HepG2 (cell line): ENCODE measurements around the gene RAB24. TPM values are rescaled to one million over a fixed set of nuclear protein-coding genes. Genes with fewer than 3 reads are reported as not detected.
A peak's percentile ranks its signal among the peaks of the same experiment; 100 is the strongest.

Experiments
- ASH2L ChIP-seq: fragments of 300-600, 200-600 bp; sonication (generic); IDR thresholded peaks from 2 replicates; pipeline ENCODE4 v1.7.0; 2017; ENCODE audit warnings: low read depth, mild to moderate bottlenecking, moderate library complexity, mixed read lengths, low read length; ENCODE audit not compliant: insufficient read length
- FIP1L1 ChIP-seq: fragments of 200-400 bp; formaldehyde crosslinking; IDR thresholded peaks from 2 replicates; pipeline ENCODE4 v1.6.1; 2018; ENCODE audit warnings: low read depth, mild to moderate bottlenecking, low read length, moderate library complexity, borderline replicate concordance; ENCODE audit not compliant: insufficient read depth
- GABPA ChIP-seq, 2 experiments: IDR thresholded peaks; 2 replicates each; pipeline ENCODE4 v1.6.1; 2011 to 2016; ENCODE audit warnings: low read depth in 2 of 2, low read length in 1 of 2, missing biosample characterization in 1 of 2, missing genetic modification characterization in 1 of 2
- GTF3A ChIP-seq: sonication (generic); formaldehyde crosslinking; conservative IDR thresholded peaks from 2 replicates; pipeline ENCODE4 v1.4.0; 2020; ENCODE audit warnings: mild to moderate bottlenecking, missing genetic modification reagents
- HIVEP1 ChIP-seq: sonication (generic); formaldehyde crosslinking; IDR thresholded peaks from 2 replicates; pipeline ENCODE4 v1.4.0; 2020; ENCODE audit warnings: mild to moderate bottlenecking, missing genetic modification reagents
- JUN ChIP-seq: sonication (generic); formaldehyde crosslinking; IDR thresholded peaks from 2 replicates; pipeline ENCODE4 v1.4.0; 2020; ENCODE audit warnings: mild to moderate bottlenecking, missing genetic modification reagents
- JUND ChIP-seq: sonication (generic); formaldehyde crosslinking; IDR thresholded peaks from 2 replicates; pipeline ENCODE4 v1.8.0; 2022; ENCODE audit warnings: mild to moderate bottlenecking, missing genetic modification reagents
- KDM2A ChIP-seq: sonication (generic); formaldehyde crosslinking; IDR thresholded peaks from 2 replicates; pipeline ENCODE4 v1.4.0; 2020; ENCODE audit warnings: low read depth, missing genetic modification reagents, borderline replicate concordance
- KDM4B ChIP-seq: sonication (generic); formaldehyde crosslinking; IDR thresholded peaks from 2 replicates; pipeline ENCODE4 v1.4.0; 2020; ENCODE audit warnings: missing genetic modification reagents
- NCOA1 ChIP-seq: sonication (generic); formaldehyde crosslinking; IDR thresholded peaks from 2 replicates; pipeline ENCODE4 v1.9.0; 2021; ENCODE audit warnings: missing genetic modification reagents
- PPARG ChIP-seq: conservative IDR thresholded peaks from 2 replicates; pipeline ENCODE4 v1.6.1; 2016; ENCODE audit warnings: missing biosample characterization, missing genetic modification reagents
- RFXAP ChIP-seq: sonication (generic); formaldehyde crosslinking; IDR thresholded peaks from 2 replicates; pipeline ENCODE4 v1.4.0; 2020; ENCODE audit warnings: missing genetic modification reagents, borderline replicate concordance
- SALL2 ChIP-seq: sonication (generic); formaldehyde crosslinking; IDR thresholded peaks from 2 replicates; pipeline ENCODE4 v1.8.1; 2023; ENCODE audit warnings: mild to moderate bottlenecking, missing genetic modification reagents, inconsistent platforms
- SNAI1 ChIP-seq: sonication (generic); formaldehyde crosslinking; IDR thresholded peaks from 2 replicates; pipeline ENCODE4 v1.5.0; 2020; ENCODE audit warnings: mild to moderate bottlenecking, missing genetic modification reagents, borderline replicate concordance
- SNRNP70 ChIP-seq: fragments of 200-400 bp; formaldehyde crosslinking; IDR thresholded peaks from 2 replicates; pipeline ENCODE4 v1.6.1; 2017; ENCODE audit warnings: mild to moderate bottlenecking, low read depth, low read length, moderate library complexity
- SP1 ChIP-seq, 2 experiments: fragments of 450-650 bp in 1 of 2; sonication (generic) in 1 of 2; formaldehyde crosslinking in 1 of 2; IDR thresholded peaks; 2 replicates each; pipeline versions ENCODE4 v1.4.0 to v1.6.1; 2016 to 2020; ENCODE audit warnings: missing genetic modification reagents in 1 of 2
- TSC22D2 ChIP-seq: sonication (generic); formaldehyde crosslinking; IDR thresholded peaks from 2 replicates; pipeline ENCODE4 v1.5.1; 2020; ENCODE audit warnings: missing genetic modification reagents, mild to moderate bottlenecking, borderline replicate concordance
- ZFP90 ChIP-seq: sonication (generic); formaldehyde crosslinking; IDR thresholded peaks from 2 replicates; pipeline ENCODE4 v1.8.0; 2022; ENCODE audit warnings: missing genetic modification reagents, mild to moderate bottlenecking, inconsistent platforms, borderline replicate concordance
- ZKSCAN5 ChIP-seq: sonication (generic); formaldehyde crosslinking; IDR thresholded peaks from 2 replicates; pipeline ENCODE4 v1.5.1; 2020; ENCODE audit warnings: mild to moderate bottlenecking, missing genetic modification reagents
- ZNF746 ChIP-seq: sonication (generic); formaldehyde crosslinking; IDR thresholded peaks from 2 replicates; pipeline ENCODE4 v1.8.0; 2022; ENCODE audit warnings: mild to moderate bottlenecking, missing genetic modification reagents
- ZNF775 ChIP-seq: sonication (generic); formaldehyde crosslinking; IDR thresholded peaks from 2 replicates; pipeline ENCODE4 v1.4.0; 2020; ENCODE audit warnings: missing genetic modification reagents, mild to moderate bottlenecking, moderate library complexity, borderline replicate concordance
- polyA plus RNA-seq, 8 experiments: library from polyadenylated mRNA; depleted of rRNA in 3 of 8; stranded (reverse) in 7 of 8; unstranded in 1 of 8; fragments of >200 nt; fragmentation: Illumina TruSeq in 4 of 8; extraction: Trizol in 4 of 8; gene quantifications; 2 replicates each; pipeline versions ENCODE4 v1.2.1 to v1.2.3, GENCODE V29; 2011 to 2016; ENCODE audit warnings: low read depth in 4 of 8, missing spikeins in 1 of 8, mixed read lengths in 1 of 8; ENCODE audit not compliant: insufficient read depth in 1 of 8
- total RNA-seq, 5 experiments: library from RNA; depleted of rRNA; stranded (reverse); fragments of >200 nt; fragmentation: Illumina TruSeq; extraction: Trizol; gene quantifications; 2 replicates each; pipeline ENCODE4 v1.2.3, GENCODE V29; 2016; ENCODE audit warnings: low read depth in 1 of 5
- TF ChIP-seq, protein P1 (sequence below): sonication (generic); formaldehyde crosslinking; conservative IDR thresholded peaks from 2 replicates; pipeline ENCODE4 v1.8.0; 2022; ENCODE audit warnings: mild to moderate bottlenecking, moderate library complexity, missing genetic modification reagents
- TF ChIP-seq, protein P2 (sequence below): sonication (generic); formaldehyde crosslinking; IDR thresholded peaks from 2 replicates; pipeline ENCODE4 v1.9.0; 2021; ENCODE audit warnings: missing genetic modification reagents, mild to moderate bottlenecking, borderline replicate concordance
- TF ChIP-seq, protein P3 (sequence below): sonication (generic); formaldehyde crosslinking; IDR thresholded peaks from 2 replicates; pipeline ENCODE4 v1.4.0; 2020; ENCODE audit warnings: missing genetic modification reagents
- TF ChIP-seq, protein P4 (sequence below): sonication (generic); formaldehyde crosslinking; IDR thresholded peaks from 2 replicates; pipeline ENCODE4 v1.8.0; 2022; ENCODE audit warnings: missing genetic modification reagents, low read depth, mild to moderate bottlenecking, borderline replicate concordance

Gene RAB24
- total and polyA plus RNA-seq, 2 of the 13 experiments (the other 11 are each of a cell fraction or from before 2014, with no cell fraction given): 22.9 to 63.7 TPM

DNA sequence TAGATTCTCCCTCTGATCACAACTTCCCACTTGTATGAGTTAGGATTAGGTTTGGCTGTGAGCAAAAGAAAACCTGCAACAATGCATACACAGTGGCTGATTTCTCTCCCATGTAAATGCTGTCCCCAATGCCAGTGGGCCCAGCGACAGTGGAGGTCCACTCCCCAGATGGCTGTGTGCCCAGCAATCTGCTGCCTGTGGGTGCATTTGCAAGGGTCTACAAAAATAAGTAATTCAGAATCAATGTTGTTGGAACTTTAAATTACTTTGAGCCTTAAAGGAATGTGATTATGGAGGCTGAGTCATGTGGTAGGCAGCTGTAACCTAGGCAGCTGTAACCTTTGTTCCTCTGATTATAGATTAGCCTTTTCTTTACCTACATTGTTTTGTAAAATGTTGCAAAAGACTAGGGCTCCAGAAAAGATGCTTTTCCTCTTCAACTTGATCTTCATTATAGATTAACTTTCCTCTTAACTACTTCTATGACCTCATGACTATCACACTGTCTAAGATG lies 22.4 kb upstream of the RAB24 start (continued):
- TF ChIP-seq, protein P1, sequence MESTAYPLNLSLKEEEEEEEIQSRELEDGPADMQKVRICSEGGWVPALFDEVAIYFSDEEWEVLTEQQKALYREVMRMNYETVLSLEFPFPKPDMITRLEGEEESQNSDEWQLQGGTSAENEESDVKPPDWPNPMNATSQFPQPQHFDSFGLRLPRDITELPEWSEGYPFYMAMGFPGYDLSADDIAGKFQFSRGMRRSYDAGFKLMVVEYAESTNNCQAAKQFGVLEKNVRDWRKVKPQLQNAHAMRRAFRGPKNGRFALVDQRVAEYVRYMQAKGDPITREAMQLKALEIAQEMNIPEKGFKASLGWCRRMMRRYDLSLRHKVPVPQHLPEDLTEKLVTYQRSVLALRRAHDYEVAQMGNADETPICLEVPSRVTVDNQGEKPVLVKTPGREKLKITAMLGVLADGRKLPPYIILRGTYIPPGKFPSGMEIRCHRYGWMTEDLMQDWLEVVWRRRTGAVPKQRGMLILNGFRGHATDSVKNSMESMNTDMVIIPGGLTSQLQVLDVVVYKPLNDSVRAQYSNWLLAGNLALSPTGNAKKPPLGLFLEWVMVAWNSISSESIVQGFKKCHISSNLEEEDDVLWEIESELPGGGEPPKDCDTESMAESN (CRISPR knock-in tag): no peak
- peak; percentile 34; the same call in 1 of the 2 replicates for TF ChIP-seq PPARG (CRISPR knock-in tag)
- TF ChIP-seq RFXAP: no peak
- TF ChIP-seq KDM2A (CRISPR knock-in tag): no peak
- TF ChIP-seq, protein P2, sequence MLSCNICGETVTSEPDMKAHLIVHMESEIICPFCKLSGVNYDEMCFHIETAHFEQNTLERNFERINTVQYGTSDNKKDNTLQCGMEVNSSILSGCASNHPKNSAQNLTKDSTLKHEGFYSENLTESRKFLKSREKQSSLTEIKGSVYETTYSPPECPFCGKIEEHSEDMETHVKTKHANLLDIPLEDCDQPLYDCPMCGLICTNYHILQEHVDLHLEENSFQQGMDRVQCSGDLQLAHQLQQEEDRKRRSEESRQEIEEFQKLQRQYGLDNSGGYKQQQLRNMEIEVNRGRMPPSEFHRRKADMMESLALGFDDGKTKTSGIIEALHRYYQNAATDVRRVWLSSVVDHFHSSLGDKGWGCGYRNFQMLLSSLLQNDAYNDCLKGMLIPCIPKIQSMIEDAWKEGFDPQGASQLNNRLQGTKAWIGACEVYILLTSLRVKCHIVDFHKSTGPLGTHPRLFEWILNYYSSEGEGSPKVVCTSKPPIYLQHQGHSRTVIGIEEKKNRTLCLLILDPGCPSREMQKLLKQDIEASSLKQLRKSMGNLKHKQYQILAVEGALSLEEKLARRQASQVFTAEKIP (CRISPR knock-in tag): no peak
- TF ChIP-seq HIVEP1: no peak
- TF ChIP-seq SNRNP70: no peak
- TF ChIP-seq, protein P3, sequence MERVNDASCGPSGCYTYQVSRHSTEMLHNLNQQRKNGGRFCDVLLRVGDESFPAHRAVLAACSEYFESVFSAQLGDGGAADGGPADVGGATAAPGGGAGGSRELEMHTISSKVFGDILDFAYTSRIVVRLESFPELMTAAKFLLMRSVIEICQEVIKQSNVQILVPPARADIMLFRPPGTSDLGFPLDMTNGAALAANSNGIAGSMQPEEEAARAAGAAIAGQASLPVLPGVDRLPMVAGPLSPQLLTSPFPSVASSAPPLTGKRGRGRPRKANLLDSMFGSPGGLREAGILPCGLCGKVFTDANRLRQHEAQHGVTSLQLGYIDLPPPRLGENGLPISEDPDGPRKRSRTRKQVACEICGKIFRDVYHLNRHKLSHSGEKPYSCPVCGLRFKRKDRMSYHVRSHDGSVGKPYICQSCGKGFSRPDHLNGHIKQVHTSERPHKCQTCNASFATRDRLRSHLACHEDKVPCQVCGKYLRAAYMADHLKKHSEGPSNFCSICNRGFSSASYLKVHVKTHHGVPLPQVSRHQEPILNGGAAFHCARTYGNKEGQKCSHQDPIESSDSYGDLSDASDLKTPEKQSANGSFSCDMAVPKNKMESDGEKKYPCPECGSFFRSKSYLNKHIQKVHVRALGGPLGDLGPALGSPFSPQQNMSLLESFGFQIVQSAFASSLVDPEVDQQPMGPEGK (CRISPR knock-in tag): 0 out of 2 replicates have a peak, but pooled peaks have one; percentile 3
- no peak; the same call in 1 of the 2 replicates for TF ChIP-seq ZNF775 (CRISPR knock-in tag)
- no peak for TF ChIP-seq SP1 (IDR thresholded peaks at IDR 0.05)
- no peak for TF ChIP-seq SP1 (CRISPR knock-in tag; IDR thresholded peaks at IDR 0.05)
- no peak for TF ChIP-seq SALL2 (CRISPR knock-in tag)
- TF ChIP-seq JUND (CRISPR knock-in tag): peak; percentile 86
- TF ChIP-seq ZNF746 (CRISPR knock-in tag): no peak
- TF ChIP-seq GTF3A (CRISPR knock-in tag): no peak
- peak; percentile 86 for TF ChIP-seq JUN (CRISPR knock-in tag)
- no peak for TF ChIP-seq ZKSCAN5 (CRISPR knock-in tag)
- TF ChIP-seq, protein P4, sequence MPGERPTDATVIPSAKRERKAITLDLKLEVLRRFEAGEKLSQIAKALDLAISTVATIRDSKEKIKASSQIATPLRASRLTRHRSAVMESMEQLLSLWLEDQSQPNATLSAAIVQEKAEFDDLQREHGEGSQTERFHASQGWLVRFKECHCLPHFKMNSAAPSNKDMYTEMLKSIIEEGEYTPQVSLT (CRISPR knock-in tag): no peak
- TF ChIP-seq FIP1L1: no peak
- TF ChIP-seq KDM4B (CRISPR knock-in tag): no peak
- peak; percentile 68 for TF ChIP-seq ASH2L
- no peak for TF ChIP-seq ZFP90 (CRISPR knock-in tag)
- TF ChIP-seq NCOA1 (CRISPR knock-in tag): no peak
- TF ChIP-seq TSC22D2: no peak
- TF ChIP-seq GABPA (IDR thresholded peaks at IDR 0.05; ENCODE audit: low read depth, low read length): no peak
- TF ChIP-seq GABPA (CRISPR knock-in tag; IDR thresholded peaks at IDR 0.05; ENCODE audit: low read depth): no peak
- no peak for TF ChIP-seq SNAI1 (CRISPR knock-in tag)
